Upper lobe of left lung (tissue), 4 donors: Measurements from ENCODE around the gene DLG5.

ENCODE experiments used
- CTCF ChIP-seq, 6 experiments: fragments of 450-650 bp in 4 of 6; fragments of 200-600 bp in 2 of 6; sonication (generic) in 2 of 6; IDR thresholded peaks; one replicate each; pipeline ENCODE4 v1.5.1; 2016 to 2019; ENCODE audit warnings: antibody characterized with exemption in 6 of 6
- EP300 ChIP-seq, 4 donors: sonication (generic); formaldehyde crosslinking; IDR thresholded peaks; one replicate each; pipeline ENCODE4 v1.5.1; 2017; ENCODE audit warnings: antibody characterized with exemption in 4 of 4, control low read depth in 2 of 4
- POLR2A ChIP-seq, 4 donors: fragments of 450-650 bp; IDR thresholded peaks; one replicate each; pipeline ENCODE4 v1.5.1; 2016 to 2017; ENCODE audit warnings: antibody characterized with exemption in 4 of 4, mild to moderate bottlenecking in 2 of 4
- POLR2AphosphoS5 ChIP-seq, 2 donors: sonication (generic); formaldehyde crosslinking; IDR thresholded peaks; one replicate each; pipeline ENCODE4 v1.5.1; 2017; ENCODE audit warnings: antibody characterized with exemption in 2 of 2

GRCh38 chr10:77806511-77807157, 119.9 kb downstream of the DLG5 start:
- TF ChIP-seq POLR2AphosphoS5 (IDR thresholded peaks at IDR 0.05): no peak
- TF ChIP-seq CTCF (IDR thresholded peaks at IDR 0.05): no peak
- TF ChIP-seq EP300 (IDR thresholded peaks at IDR 0.05): no peak
- no peak for TF ChIP-seq POLR2A (IDR thresholded peaks at IDR 0.05)
